Measurements from ENCODE around the gene SLC14A1.

DNA sequence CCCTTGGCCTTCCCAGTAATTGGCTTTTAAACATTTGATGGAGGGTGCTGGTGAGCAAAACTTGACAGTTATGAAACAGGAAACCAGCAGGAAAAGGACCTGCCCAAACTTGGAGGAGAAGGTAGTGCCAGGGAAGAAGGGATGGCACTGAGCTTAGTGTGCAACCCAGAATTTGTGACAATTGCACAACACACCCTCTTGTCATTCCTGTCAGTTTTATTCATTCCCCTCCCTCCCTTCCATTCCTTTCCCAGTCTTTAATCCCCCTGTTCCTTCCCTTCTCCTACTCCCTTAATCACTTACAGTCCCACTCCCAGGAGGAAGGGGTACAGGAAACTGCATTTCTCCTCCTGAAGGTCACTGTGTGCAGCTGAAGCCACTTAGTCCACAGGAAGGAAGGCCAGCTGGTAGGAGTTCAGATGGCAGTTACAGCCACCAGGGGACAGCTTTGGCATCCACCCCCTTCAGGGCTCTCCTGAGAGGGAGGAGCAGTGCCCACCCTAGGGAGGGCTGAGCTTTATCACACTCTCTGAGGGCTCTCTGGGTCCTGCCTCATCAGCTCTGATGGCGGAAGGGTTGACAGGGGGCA, 77.5 kb downstream of the SLC14A1 start:
- no peak for TF ChIP-seq TAF1 (IDR thresholded peaks at IDR 0.05; ENCODE audit: low read depth)
- no peak for TF ChIP-seq RAD21 (IDR thresholded peaks at IDR 0.05; ENCODE audit: low read depth)
- TF ChIP-seq CEBPB (IDR thresholded peaks at IDR 0.05) = no peak
- no peak for TF ChIP-seq YY1 (IDR thresholded peaks at IDR 0.05; ENCODE audit: low read depth)
- TF ChIP-seq, protein P1, sequence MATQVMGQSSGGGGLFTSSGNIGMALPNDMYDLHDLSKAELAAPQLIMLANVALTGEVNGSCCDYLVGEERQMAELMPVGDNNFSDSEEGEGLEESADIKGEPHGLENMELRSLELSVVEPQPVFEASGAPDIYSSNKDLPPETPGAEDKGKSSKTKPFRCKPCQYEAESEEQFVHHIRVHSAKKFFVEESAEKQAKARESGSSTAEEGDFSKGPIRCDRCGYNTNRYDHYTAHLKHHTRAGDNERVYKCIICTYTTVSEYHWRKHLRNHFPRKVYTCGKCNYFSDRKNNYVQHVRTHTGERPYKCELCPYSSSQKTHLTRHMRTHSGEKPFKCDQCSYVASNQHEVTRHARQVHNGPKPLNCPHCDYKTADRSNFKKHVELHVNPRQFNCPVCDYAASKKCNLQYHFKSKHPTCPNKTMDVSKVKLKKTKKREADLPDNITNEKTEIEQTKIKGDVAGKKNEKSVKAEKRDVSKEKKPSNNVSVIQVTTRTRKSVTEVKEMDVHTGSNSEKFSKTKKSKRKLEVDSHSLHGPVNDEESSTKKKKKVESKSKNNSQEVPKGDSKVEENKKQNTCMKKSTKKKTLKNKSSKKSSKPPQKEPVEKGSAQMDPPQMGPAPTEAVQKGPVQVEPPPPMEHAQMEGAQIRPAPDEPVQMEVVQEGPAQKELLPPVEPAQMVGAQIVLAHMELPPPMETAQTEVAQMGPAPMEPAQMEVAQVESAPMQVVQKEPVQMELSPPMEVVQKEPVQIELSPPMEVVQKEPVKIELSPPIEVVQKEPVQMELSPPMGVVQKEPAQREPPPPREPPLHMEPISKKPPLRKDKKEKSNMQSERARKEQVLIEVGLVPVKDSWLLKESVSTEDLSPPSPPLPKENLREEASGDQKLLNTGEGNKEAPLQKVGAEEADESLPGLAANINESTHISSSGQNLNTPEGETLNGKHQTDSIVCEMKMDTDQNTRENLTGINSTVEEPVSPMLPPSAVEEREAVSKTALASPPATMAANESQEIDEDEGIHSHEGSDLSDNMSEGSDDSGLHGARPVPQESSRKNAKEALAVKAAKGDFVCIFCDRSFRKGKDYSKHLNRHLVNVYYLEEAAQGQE (IDR thresholded peaks at IDR 0.05; ENCODE audit: low read depth) = no peak
- no peak for TF ChIP-seq ZBTB7A (IDR thresholded peaks at IDR 0.05; ENCODE audit: low read depth)
- no peak for TF ChIP-seq CREB1 (IDR thresholded peaks at IDR 0.05; ENCODE audit: low read depth)
- no peak for TF ChIP-seq EP300 (IDR thresholded peaks at IDR 0.05; ENCODE audit: borderline replicate concordance)
- TF ChIP-seq TCF12 (IDR thresholded peaks at IDR 0.05; ENCODE audit: low read depth) = no peak
- TF ChIP-seq, protein P2, sequence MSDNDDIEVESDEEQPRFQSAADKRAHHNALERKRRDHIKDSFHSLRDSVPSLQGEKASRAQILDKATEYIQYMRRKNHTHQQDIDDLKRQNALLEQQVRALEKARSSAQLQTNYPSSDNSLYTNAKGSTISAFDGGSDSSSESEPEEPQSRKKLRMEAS (IDR thresholded peaks at IDR 0.05) = no peak
- TF ChIP-seq EGR1 (IDR thresholded peaks at IDR 0.05) = no peak
- no peak for TF ChIP-seq NFIC (IDR thresholded peaks at IDR 0.05)
- no peak for TF ChIP-seq TEAD4 (IDR thresholded peaks at IDR 0.05)
